GM23338 (cell line): ENCODE results near the gene VWC2. TPM values are rescaled to one million over a fixed set of nuclear protein-coding genes. Genes with fewer than 3 reads are reported as not detected.
A peak's percentile ranks its signal among the peaks of the same experiment; 100 is the strongest.

Experiments
- ATAC-seq: fragments of 200-7000 bp; cut with Tn5 transposase; 3 replicates; pipeline ENCODE4 v1.9.1; 2020
- DNase-seq: peaks from one replicate; pipeline ENCODE4 v3.0.0-alpha.2; 2015; ENCODE audit warnings: low spot score
- H2AFZ ChIP-seq: fragments of 200-600 bp; sonication (generic); 2 replicates; pipeline ENCODE4 v1.8.0; 2016; ENCODE audit warnings: antibody characterized with exemption, mild to moderate bottlenecking, moderate library complexity
- H3F3A ChIP-seq: fragments of 200-600 bp; sonication (generic); replicated peaks from 2 replicates; pipeline ENCODE4 v1.8.0; 2017; ENCODE audit warnings: antibody characterized with exemption, mixed run types, low read depth
- H3K27ac ChIP-seq: fragments of 200-600 bp; sonication (generic); 2 replicates; pipeline ENCODE4 v1.6.1; 2016; ENCODE audit warnings: low read depth
- H3K27me3 ChIP-seq: fragments of 200-600 bp; sonication (generic); 2 replicates; pipeline ENCODE4 v1.8.0; 2016; ENCODE audit warnings: mild to moderate bottlenecking, mixed run types, moderate library complexity; ENCODE audit not compliant: insufficient read depth
- H3K36me3 ChIP-seq: fragments of 200-600 bp; sonication (generic); 2 replicates; pipeline ENCODE4 v1.8.0; 2016; ENCODE audit warnings: mild to moderate bottlenecking; ENCODE audit not compliant: insufficient read depth
- H3K4me1 ChIP-seq: fragments of 200-600 bp; sonication (generic); 2 replicates; pipeline ENCODE4 v1.8.0; 2016; ENCODE audit warnings: mild to moderate bottlenecking, moderate library complexity; ENCODE audit not compliant: insufficient read depth
- H3K4me2 ChIP-seq: fragments of 200-600 bp; sonication (generic); 2 replicates; pipeline ENCODE4 v1.7.1; 2017; ENCODE audit warnings: mixed run types
- H3K4me3 ChIP-seq: fragments of 200-600 bp; sonication (generic); 2 replicates; pipeline ENCODE4 v1.6.1; 2016; ENCODE audit warnings: mixed run types
- H3K79me2 ChIP-seq: fragments of 200-600 bp; sonication (generic); replicated peaks from 2 replicates; pipeline ENCODE4 v1.8.0; 2017; ENCODE audit warnings: mild to moderate bottlenecking; ENCODE audit not compliant: insufficient read depth
- H3K9me2 ChIP-seq: fragments of 200-600 bp; sonication (generic); 2 replicates; pipeline ENCODE4 v1.8.0; 2017; ENCODE audit not compliant: insufficient read depth
- H4K20me1 ChIP-seq: fragments of 200-600 bp; sonication (generic); replicated peaks from 2 replicates; pipeline ENCODE4 v1.8.0; 2017; ENCODE audit warnings: mild to moderate bottlenecking; ENCODE audit not compliant: insufficient read depth
- H3K27ac Mint-ChIP-seq: 2 replicates; pipeline ENCODE4 v1.8.0; 2020; ENCODE audit warnings: inconsistent platforms, mild to moderate bottlenecking, moderate library complexity, mixed read lengths
- H3K27me3 Mint-ChIP-seq: 3 replicates; pipeline ENCODE4 v1.8.0; 2022; ENCODE audit warnings: low read depth, mild to moderate bottlenecking, moderate library complexity, mixed read lengths, inconsistent platforms; ENCODE audit not compliant: insufficient read depth, poor library complexity
- H3K36me3 Mint-ChIP-seq: 3 replicates; pipeline ENCODE4 v1.8.0; 2021; ENCODE audit warnings: low read depth, mild to moderate bottlenecking, inconsistent platforms, moderate library complexity, mixed read lengths
- H3K4me1 Mint-ChIP-seq: 3 replicates; pipeline ENCODE4 v1.8.0; 2020; ENCODE audit warnings: mild to moderate bottlenecking, inconsistent platforms, mixed read lengths
- H3K4me3 Mint-ChIP-seq: 3 replicates; pipeline ENCODE4 v1.8.0; 2021; ENCODE audit warnings: moderate library complexity, mild to moderate bottlenecking, inconsistent platforms, mixed read lengths
- H3K9me3 Mint-ChIP-seq: 3 replicates; pipeline ENCODE4 v1.8.0; 2020; ENCODE audit warnings: moderate library complexity, mild to moderate bottlenecking, inconsistent platforms, mixed read lengths
- CREB1 ChIP-seq: fragments of 250-450 bp; sonication (Bioruptor Pico); IDR thresholded peaks from 2 replicates; pipeline ENCODE4 v1.5.0; 2020; ENCODE audit warnings: low read depth, mild to moderate bottlenecking, moderate library complexity
- CTCF ChIP-seq, 2 experiments: fragments of 200-600 bp in 1 of 2; sonication (generic) in 1 of 2; conservative IDR thresholded peaks; 2 replicates each; pipeline versions ENCODE4 v1.5.1 to v1.6.1; 2016 to 2017; ENCODE audit warnings: antibody characterized with exemption in 2 of 2, low read depth in 2 of 2, mild to moderate bottlenecking in 2 of 2, moderate library complexity in 1 of 2
- ETS1 ChIP-seq: IDR thresholded peaks from 2 replicates; pipeline ENCODE4 v1.6.1; 2016; ENCODE audit warnings: antibody characterized with exemption
- EZH2 ChIP-seq: fragments of 200-600 bp; sonication (generic); IDR thresholded peaks from one replicate; pipeline ENCODE4 v1.8.0; 2017; ENCODE audit warnings: antibody characterized with exemption, mild to moderate bottlenecking, low read depth; ENCODE audit not compliant: unreplicated experiment
- EZH2phosphoT487 ChIP-seq: fragments of 200-600 bp; sonication (generic); IDR thresholded peaks from one replicate; pipeline ENCODE4 v1.8.1; 2018; ENCODE audit warnings: antibody characterized with exemption; ENCODE audit not compliant: unreplicated experiment
- JUNB ChIP-seq: IDR thresholded peaks from one replicate; pipeline ENCODE4 v1.6.1; 2016; ENCODE audit warnings: antibody characterized with exemption; ENCODE audit not compliant: unreplicated experiment
- NANOG ChIP-seq: IDR thresholded peaks from 2 replicates; pipeline ENCODE4 v1.6.1; 2016; ENCODE audit warnings: antibody characterized with exemption, borderline replicate concordance
- POLR2AphosphoS5 ChIP-seq: IDR thresholded peaks from 2 replicates; pipeline ENCODE4 v1.6.1; 2016; ENCODE audit warnings: antibody characterized with exemption, low read depth
- REST ChIP-seq: IDR thresholded peaks from one replicate; pipeline ENCODE4 v1.6.1; 2018; ENCODE audit warnings: antibody characterized with exemption; ENCODE audit not compliant: unreplicated experiment
- STAT1 ChIP-seq: IDR thresholded peaks from one replicate; pipeline ENCODE4 v1.6.1; 2016; ENCODE audit warnings: antibody characterized with exemption; ENCODE audit not compliant: unreplicated experiment
- ZNF114 ChIP-seq: fragments of 250-450 bp; sonication (Bioruptor Pico); IDR thresholded peaks from 2 replicates; pipeline ENCODE4 v1.5.0; 2020; ENCODE audit warnings: mild to moderate bottlenecking, moderate library complexity
- ZNF331 ChIP-seq: fragments of 250-450 bp; sonication (Bioruptor Pico); IDR thresholded peaks from 2 replicates; pipeline ENCODE4 v1.5.0; 2020; ENCODE audit warnings: low read depth, mild to moderate bottlenecking, moderate library complexity
- ZNF462 ChIP-seq: fragments of 250-450 bp; sonication (Bioruptor Pico); IDR thresholded peaks from 2 replicates; pipeline ENCODE4 v1.5.0; 2020; ENCODE audit warnings: mild to moderate bottlenecking, moderate library complexity
- polyA plus RNA-seq: library from polyadenylated mRNA; unstranded; fragments of >200 nt; fragmentation: Nextera tagmentation; extraction: Ambion mirVana; gene quantifications from 2 replicates; pipeline ENCODE4 v1.2.1, GENCODE V29; 2016
- total RNA-seq: library from RNA; depleted of rRNA; stranded (reverse); fragments of >200 nt; shearing (Covaris generic); gene quantifications from 2 replicates; pipeline ENCODE4 v1.2.3, GENCODE V29; 2014

Gene VWC2
- total and polyA plus RNA-seq, 2 experiments from 2014 or later = 0.15 to 0.45 TPM

GRCh38 chr7:49822856-49823255 is 49.4 kb downstream of the VWC2 start:
- no peaks in the 10 kb centered on the region for H3K27me3 Mint-ChIP-seq
- H3K79me2 ChIP-seq = no peaks in the 10 kb centered on the region
- H3K4me1 Mint-ChIP-seq = peaks cover 28% of the 10 kb centered on the region
- ATAC-seq = no peak
- H3K36me3 Mint-ChIP-seq = no peaks in the 10 kb centered on the region; the same call in 2 of the 3 replicates
- H3K27ac ChIP-seq = no peak overlapping the region
- peaks cover 14% of the 10 kb centered on the region for H3K4me1 ChIP-seq
- H3K4me3 Mint-ChIP-seq = no peak overlapping the region
- TF ChIP-seq STAT1 (no peak), JUNB (no peak), ZNF331 (CRISPR knock-in tag) (no peak), ZNF114 (CRISPR knock-in tag) (no peak), EZH2 (no peak), NANOG (no peak), POLR2AphosphoS5 (no peak), CREB1 (no peak), CTCF (conservative IDR thresholded peaks at IDR 0.05; ENCODE audit: low read depth in 2 of 2) (no peak), EZH2phosphoT487 (no peak), ZNF462 (CRISPR knock-in tag) (no peak), ETS1 (no peak), REST (no peak)
- H3K9me3 Mint-ChIP-seq = no peaks in the 10 kb centered on the region
- no peaks in the 10 kb centered on the region for H3F3A ChIP-seq
- H3K36me3 ChIP-seq = no peaks in the 10 kb centered on the region
- peak overlapping the region; percentile 25; the same call in 1 of the 2 replicates for H2AFZ ChIP-seq
- no peaks in the 10 kb centered on the region for H3K9me2 ChIP-seq
- no peak for DNase-seq
- H3K4me3 ChIP-seq = no peak overlapping the region
- no peaks in the 10 kb centered on the region for H4K20me1 ChIP-seq
- H3K4me2 ChIP-seq = no peak overlapping the region
- no peak overlapping the region for H3K27ac Mint-ChIP-seq
- H3K27me3 ChIP-seq = no peaks in the 10 kb centered on the region
